ENCODE data around the gene SOWAHA.
"Not testable (repeated sequence)": the region's sequence is repeated elsewhere in the genome, so short reads cannot be mapped to it uniquely, and the experiment has no call there.

DNA sequence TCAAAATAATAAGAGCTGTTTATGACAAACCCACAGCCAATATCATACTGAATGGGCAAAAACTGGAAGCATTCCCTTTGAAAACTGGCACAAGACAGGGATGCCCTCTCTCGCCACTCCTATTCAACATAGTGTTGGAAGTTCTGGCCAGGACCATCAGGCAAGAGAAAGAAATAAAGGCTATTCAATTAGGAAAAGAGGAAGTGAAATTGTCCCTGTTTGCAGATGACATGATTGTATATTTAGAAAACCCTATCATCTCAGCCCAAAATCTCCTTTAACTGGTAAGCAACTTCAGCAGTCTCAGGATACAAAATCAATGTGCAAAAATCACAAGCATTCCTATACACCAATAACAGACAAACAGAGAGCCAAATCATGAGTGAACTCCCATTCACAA lies 8.9 kb upstream of the SOWAHA start:
- TF ChIP-seq CTCF, POLR2A, POLR2AphosphoS5 (IDR thresholded peaks at IDR 0.05): not testable (repeated sequence)

All from prostate gland (tissue), 2 donors.